HG03196 (cell line): ENCODE data around the gene IRF4.

ENCODE experiments used
- ATAC-seq: cut with Tn5 transposase; IDR thresholded peaks from one replicate; pipeline ENCODE4 v1.9.1; 2021; ENCODE audit not compliant: unreplicated experiment

Gene IRF4

GRCh38 chr6:456358-456867 is 64.9 kb downstream of the IRF4 start:
- no peak for ATAC-seq

DNA sequence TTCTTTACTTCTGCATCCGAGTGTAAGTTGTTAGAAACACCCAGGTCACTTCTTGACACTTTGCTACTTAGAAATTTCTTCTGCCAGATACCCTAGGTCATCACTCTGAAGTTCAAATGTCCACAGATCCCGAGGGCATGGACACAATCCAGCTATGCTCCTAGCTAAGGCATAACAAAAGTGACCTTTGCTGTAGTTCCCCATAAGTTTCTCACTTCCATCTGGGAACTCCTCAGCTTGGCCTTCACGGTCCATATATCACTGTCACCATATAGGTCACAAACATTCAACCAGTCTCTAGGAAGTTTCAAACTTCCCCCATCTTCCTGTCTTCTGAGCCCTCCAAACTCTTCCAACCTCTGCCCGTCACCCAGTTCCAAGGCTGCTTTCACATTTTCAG is 65.3 kb downstream of the IRF4 start:
- ATAC-seq, result no peak
